ENCODE measurements around the gene ENTPD8.

ENTPD8 gene

DNA sequence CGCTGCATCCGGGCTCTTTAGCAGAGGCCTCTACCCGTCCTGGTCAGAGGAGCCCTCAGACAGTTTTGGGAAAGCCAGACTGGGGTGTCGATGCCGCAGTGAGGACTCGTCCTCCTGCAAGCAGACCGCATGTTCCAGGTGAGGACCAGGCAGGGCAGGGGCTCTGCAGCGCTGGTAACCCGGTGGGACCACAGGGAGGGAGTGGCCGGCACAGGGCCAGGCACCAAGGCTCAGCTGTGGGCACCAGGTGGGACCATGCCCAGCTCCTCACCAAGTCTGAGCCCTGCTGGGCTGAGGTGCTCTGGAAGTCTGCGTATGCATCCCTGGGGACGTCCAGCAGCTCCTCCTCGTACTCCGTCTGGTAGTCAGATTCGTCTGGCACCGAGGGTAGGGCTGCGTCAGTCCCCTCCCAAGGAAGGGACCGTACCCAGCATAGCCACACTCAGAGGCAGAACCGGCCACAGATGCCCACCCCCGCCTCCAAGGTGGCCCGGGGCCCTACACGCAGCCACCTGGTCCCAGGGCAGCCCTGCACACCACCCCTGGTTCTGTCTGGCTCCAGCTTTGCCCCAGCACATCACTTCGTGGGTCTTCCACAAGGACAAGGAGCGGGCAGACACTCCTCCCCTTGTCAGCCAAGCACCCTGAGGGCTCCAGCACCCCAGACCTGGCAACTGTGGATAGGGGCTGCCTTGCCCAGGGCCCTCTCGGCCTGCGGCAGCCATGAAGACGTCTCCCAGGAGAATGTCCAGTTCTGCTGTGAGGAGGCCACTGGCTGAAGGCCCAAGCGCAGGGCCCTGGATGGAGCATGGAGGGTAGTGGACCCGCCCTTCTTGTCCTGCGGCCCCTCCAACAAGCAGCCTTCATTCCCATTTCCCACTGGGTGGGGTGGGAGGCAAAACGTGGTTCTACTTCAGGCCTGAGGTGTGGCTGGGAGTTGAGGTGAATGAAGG lies 19.5 kb upstream of the ENTPD8 start:
- in situ Hi-C loops (cut with HindIII; ENCODE audit: low pct_unique_long_range_greater_than_20kb, low sequenced_read_pairs): no loop called here
- no peak for TF ChIP-seq JUND (IDR thresholded peaks at IDR 0.05; ENCODE audit: low read depth)
- no peak for DNase-seq (ENCODE audit: low read depth in 1 of 2, low spot score in 1 of 2)

DNA sequence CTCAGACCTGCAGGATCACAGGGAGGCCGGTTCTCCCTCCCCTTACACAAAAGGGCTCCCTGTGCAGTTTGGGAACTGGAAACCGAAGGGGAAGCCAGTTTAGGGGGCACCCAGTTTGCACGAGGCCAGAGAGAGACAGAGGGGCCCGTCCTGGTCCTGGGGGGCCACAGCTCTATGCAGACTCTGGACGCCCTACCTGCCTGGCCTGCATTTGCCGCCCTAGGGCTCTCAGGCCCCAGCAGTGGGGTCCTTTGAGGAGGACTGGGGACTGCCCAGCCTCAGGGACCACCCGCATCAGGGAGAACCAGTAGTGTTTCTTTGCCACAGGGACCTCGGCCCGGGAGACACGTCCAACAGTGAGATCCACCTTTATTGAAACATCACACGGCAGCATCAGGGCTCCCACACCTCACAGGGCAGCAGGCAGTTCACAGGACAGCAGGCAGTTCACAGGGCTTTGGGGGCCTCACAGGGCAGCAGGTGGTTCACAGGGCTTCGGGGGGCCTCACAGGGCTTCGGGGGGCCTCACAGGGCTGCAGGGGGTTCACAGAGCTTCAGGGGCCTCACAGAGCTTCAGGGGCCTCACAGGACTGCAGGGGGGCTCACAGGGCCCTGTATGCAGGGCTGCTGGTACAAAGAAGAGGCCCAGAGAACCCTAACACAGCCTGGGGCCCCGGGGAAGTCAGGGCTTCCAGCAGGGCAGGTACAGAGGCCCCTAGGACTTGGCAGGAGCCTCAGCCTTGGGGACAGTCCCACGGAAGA lies 18.6 kb upstream of the ENTPD8 start:
- in situ Hi-C loops (cut with HindIII; ENCODE audit: low pct_unique_long_range_greater_than_20kb, low sequenced_read_pairs): no loop called here
- no peak for DNase-seq (ENCODE audit: low read depth in 1 of 2, low spot score in 1 of 2)

DNA sequence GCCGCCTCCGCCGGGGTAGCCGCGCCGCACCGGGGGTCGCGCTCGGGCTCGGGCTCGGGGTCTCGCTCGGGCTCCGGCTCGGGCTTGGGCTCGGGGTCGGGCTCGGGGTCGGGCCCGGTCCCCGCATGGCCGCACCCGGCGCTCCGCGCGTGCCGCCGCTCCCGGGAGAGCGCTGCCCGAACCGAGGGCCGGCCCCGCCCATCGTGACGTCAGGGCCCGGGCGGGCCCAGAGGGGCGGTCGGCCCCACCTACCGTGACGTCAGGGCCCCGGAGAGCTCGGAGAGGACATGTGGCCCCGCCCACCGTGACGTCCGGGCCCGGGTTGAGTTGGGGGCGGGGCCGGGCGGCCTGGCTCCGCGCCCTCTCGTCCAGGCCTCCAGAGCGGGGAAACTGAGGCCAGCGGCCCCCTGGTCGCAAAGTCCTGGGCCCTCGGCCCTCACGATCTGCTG lies 18.0 kb upstream of the ENTPD8 start, which contains the start of gene NSMF:
NSMF (minus strand) TSS at position 183 of the 449 bp plus-strand sequence. CDS start 232 bp downstream, outside the sequence.
- in situ Hi-C loops (cut with HindIII; ENCODE audit: low pct_unique_long_range_greater_than_20kb, low sequenced_read_pairs): no loop called here
- peak; percentile 95 to 100 for DNase-seq (ENCODE audit: low read depth in 1 of 2, low spot score in 1 of 2)
- TF ChIP-seq JUND (IDR thresholded peaks at IDR 0.05; ENCODE audit: low read depth): no peak

More for the DNA sequence above, 18.6 kb upstream of the ENTPD8 start:
- TF ChIP-seq JUND (IDR thresholded peaks at IDR 0.05; ENCODE audit: low read depth): no peak

DNA sequence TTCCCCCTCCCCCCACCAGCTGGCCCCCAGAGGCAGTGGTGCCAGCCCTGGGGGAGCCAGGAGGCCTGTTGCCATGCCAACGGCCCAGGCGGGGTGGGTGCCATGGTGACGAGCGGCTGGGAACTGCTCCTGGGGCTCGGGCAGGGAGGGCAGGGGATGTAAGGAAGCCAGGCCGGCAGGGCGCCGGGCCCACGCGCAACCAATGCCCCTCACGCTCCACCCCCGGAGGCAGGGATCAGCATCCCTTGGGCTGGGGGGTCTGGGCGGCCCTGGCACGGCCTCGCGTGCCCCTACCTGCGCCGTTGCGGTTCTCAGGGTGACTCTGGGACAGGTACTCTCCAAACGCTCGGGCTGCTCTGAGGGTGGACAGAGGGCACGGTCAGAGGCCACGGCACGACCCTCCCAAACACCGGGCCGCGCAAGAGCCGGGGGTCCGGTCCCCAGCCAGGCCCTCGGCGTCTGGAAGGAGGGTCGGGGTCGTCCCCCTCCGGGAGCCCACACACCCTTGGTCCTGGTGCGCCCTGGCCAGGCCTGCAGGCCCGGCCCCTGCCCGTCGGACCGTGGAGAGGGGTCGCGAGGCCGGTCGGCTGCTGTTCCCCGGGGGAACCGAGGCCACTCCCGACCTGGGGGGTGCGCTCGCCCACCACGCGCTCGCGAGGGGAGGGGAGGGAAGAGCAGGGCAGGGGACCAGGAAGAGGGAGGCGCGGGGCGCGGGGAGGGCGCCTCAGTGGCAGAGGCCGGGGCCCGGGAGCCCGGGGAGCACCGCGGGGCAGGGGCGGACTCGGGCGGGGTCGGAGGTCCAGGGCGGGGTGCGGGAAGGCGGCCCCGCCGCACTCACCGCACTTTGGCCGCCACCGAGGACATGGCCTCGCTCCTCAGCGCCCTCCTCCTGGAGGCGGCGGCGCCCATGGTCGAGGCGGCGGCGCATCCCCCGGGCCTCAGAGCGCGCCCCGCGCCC lies 17.3 kb upstream of the ENTPD8 start:
- DNase-seq (ENCODE audit: low read depth in 1 of 2, low spot score in 1 of 2): no peak
- no peak for TF ChIP-seq JUND (IDR thresholded peaks at IDR 0.05; ENCODE audit: low read depth)
- in situ Hi-C loops (cut with HindIII; ENCODE audit: low pct_unique_long_range_greater_than_20kb, low sequenced_read_pairs): no loop called here

DNA sequence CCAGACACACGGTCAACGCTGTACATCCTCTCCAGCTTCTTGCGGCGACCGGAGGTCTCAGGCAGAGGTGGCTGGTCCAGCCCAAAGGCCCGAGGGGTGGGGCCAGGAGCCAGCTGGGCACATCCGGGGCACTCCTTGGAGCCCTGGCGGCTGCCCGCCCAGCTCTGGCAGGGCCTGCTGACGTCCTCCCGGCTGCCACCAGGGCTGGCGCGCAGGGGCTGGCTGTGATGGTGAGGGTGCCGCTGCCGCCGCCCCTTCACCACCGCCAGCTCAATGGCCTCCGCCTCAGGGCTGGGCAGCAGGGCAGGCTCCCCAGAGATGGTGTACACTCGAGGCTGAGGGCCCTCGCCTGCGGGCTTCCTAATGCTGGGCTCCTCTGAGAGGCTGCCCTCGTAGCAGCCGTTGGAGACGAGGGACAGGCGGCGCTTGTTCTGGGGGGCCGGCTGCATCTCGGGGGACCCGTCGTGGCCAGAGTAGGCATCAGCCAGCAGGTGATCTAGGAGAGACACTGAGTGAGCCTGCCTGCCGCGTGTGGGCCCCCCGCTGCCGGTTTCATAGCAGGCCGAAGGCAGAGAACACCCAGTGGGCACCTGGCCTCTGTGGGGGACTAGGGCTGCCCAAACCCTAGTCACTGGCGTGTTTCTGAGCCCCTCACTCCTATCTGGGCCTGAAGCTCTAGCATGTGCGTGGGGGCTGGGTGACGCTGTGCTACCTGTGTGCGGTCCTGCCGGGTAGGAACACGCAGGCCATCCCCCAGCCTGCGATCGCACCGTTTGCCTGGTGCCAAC lies 16.4 kb upstream of the ENTPD8 start:
- in situ Hi-C loops (cut with HindIII; ENCODE audit: low pct_unique_long_range_greater_than_20kb, low sequenced_read_pairs): no loop called here

DNA sequence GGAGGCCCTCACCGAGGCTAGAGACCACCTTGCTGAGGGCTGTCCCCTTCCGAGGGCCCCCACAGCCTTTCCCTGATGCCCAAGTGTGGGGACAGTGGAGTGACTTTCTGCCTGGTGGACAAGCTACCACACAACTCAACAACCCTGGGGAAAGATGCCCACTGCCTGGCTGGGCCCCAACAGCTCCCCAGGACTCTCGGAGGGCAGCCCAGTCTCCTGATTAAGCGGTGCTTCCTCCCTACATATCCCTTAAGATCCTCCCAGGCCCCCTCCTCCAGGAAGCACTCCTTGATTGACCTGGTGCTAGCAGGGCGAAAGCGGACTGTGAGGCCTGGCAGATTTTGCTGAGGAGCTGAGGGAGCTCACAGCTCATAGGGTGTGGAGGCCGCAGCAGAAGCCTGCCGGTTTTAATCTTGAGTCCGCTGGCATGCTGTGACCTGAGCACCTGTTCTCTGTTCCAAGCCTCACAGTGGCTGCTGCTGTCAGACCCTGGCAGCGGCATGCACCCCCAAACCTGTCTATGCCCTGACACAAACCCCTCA lies 15.8 kb upstream of the ENTPD8 start:
- DNase-seq (ENCODE audit: low read depth in 1 of 2, low spot score in 1 of 2): no peak
- in situ Hi-C loops (cut with HindIII; ENCODE audit: low pct_unique_long_range_greater_than_20kb, low sequenced_read_pairs): no loop called here
- TF ChIP-seq JUND (IDR thresholded peaks at IDR 0.05; ENCODE audit: low read depth): no peak

More for the DNA sequence above, 16.4 kb upstream of the ENTPD8 start:
- no peak for DNase-seq (ENCODE audit: low read depth in 1 of 2, low spot score in 1 of 2)
- no peak for TF ChIP-seq JUND (IDR thresholded peaks at IDR 0.05; ENCODE audit: low read depth)

DNA sequence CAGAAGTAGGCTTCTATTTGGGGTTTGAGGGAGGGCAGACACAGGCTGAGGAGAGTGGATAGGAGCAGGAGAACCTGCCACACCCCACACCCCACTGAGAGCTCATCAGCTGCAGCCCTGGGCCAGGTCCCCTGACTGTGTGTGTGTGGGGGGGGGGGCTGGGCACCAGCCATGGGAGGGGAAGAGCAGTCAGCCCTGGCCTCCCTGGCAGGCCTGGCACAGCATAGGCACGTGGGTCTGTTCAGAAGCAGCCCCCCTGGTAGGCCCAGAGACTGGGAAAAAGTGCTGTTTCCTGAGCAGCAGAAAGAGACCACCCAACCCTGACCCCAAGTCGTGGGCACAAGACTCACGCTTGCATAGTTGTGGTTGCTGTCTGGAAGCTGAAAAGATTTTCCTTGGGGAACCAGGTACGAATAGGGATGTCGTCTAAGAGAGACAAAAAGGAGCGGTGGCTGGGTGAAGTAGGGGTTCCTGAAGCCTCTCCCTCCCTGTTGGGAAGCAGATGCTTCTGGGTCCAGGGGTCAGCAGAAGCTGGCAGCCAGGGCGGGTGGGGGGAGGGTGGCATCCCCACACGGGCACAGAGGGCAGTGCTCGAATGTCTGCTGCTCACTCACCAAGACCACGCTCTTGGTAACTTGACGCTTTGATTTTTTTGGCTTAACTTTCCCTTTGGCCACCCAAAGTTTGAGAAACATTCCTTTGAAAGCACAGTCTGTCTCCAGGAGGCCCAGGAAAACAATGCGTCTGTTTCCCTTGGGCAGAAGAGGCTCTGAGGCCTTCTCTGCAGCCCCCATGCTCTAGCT lies 15.1 kb upstream of the ENTPD8 start:
- in situ Hi-C loops (cut with HindIII; ENCODE audit: low pct_unique_long_range_greater_than_20kb, low sequenced_read_pairs): no loop called here
- no peak for TF ChIP-seq JUND (IDR thresholded peaks at IDR 0.05; ENCODE audit: low read depth)
- DNase-seq (ENCODE audit: low read depth in 1 of 2, low spot score in 1 of 2): no peak

DNA sequence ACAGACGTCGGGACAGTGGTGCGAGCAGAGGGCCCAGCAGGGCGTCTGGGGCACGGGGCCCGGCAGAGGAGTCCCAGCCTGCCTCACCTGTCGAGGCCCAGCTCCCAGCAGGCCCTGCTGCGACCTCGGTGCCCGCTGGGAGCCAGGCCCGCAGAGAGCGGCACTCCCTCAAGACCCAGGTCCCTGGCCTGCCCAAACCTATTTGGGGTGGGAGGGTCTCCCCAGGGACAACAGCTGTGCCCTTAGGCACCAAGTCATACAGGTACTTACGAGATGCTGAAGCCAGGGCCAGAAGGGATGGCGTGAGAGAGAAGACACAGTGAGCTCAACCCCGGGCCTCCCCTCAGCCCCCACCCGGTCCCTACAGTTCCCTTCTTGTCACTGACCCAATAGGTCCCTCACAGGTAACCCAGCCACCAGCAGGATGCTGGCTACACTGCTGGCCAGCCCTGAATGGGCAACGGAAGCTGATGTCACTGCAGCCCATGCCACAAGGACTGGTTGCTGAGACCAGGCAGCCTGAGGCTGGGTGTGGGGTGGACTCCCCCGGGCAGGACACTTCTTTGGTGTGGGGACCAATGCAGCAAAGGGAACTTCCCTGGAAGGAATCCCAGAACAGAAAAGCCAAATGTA lies 14.3 kb upstream of the ENTPD8 start:
- in situ Hi-C loops (cut with HindIII; ENCODE audit: low pct_unique_long_range_greater_than_20kb, low sequenced_read_pairs): no loop called here
- no peak for DNase-seq (ENCODE audit: low read depth in 1 of 2, low spot score in 1 of 2)
- no peak for TF ChIP-seq JUND (IDR thresholded peaks at IDR 0.05; ENCODE audit: low read depth)

DNA sequence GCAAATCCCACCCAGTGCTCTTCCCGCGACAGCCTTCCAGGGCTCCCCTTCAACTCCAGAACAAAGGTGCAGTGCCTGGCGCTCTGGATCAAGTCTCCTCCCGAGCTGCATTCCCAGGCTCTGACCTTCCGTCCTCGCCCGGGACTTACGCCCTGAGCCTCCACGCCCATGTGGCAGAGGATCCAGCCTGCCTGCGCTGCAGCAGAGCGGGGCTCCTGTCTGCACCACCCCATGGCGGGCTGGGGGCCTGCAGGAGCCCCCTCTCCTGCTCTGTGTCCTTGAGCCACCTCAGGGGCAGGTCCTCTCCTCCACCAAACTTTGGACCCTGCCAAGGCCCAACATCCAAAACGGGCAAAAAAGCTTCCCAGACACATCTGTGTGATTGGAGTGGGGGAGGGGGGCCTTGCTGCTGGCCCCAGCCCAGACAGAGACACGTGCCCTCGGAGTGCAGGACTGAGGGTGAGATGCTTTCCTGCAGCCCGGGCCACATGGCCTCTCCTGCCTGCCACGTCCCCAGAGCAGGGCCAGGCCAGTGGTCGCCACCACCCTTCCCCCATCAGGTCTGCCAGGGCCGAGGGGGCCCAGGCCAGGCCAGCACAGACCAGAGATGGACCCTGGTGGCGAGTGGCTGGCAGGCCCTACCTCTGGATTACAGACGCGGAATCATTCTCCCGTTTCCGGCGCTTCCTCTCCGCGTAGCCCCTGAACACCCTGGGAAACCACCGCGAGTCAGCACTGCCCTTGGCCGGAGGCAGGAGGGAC lies 13.6 kb upstream of the ENTPD8 start:
- DNase-seq (ENCODE audit: low read depth in 1 of 2, low spot score in 1 of 2): no peak
- in situ Hi-C loops (cut with HindIII; ENCODE audit: low pct_unique_long_range_greater_than_20kb, low sequenced_read_pairs): no loop called here
- TF ChIP-seq JUND (IDR thresholded peaks at IDR 0.05; ENCODE audit: low read depth): no peak

All from T47D (cell line).